GM20000 (cell line): ENCODE measurements around the gene IGLL1.
A peak's percentile ranks its signal among the peaks of the same experiment; 100 is the strongest.
"Not testable (repeated sequence)": the region's sequence is repeated elsewhere in the genome, so short reads cannot be mapped to it uniquely, and the experiment has no call there.

Experiments
- DNase-seq: peaks from one replicate; pipeline ENCODE4 v3.0.0; 2012; ENCODE audit warnings: low spot score
- CTCF ChIP-seq: IDR thresholded peaks from 2 replicates; pipeline ENCODE4 v1.5.1; 2012; ENCODE audit warnings: mild to moderate bottlenecking, control low read depth; ENCODE audit errors: extremely low read depth, missing control alignments

Gene IGLL1

GRCh38 chr22:23539135-23539838, 40.8 kb downstream of the IGLL1 start:
- DNase-seq = peak; percentile 79
- TF ChIP-seq CTCF = peak; percentile 98

GRCh38 chr22:23538696-23539030, 41.4 kb downstream of the IGLL1 start:
- not testable (repeated sequence) for DNase-seq

GRCh38 chr22:23537830-23538695, 42.0 kb downstream of the IGLL1 start:
- DNase-seq = not testable (repeated sequence)

GRCh38 chr22:23537416-23537815, 42.7 kb downstream of the IGLL1 start:
- no peak for DNase-seq
- TF ChIP-seq CTCF = no peak

GRCh38 chr22:23536821-23537345, 43.2 kb downstream of the IGLL1 start:
- DNase-seq = no peak
- TF ChIP-seq CTCF = no peak

- not testable (repeated sequence) for DNase-seq
Measured at GRCh38 chr22:23535790-23536661, 44.1 kb downstream of the IGLL1 start.

- no peak for DNase-seq
- TF ChIP-seq CTCF = no peak
Measured at GRCh38 chr22:23534851-23535717, 45.0 kb downstream of the IGLL1 start.

GRCh38 chr22:23534201-23534850, 45.8 kb downstream of the IGLL1 start:
- no peak for TF ChIP-seq CTCF
- DNase-seq = no peak
